HG02610 (cell line): Measurements from ENCODE around the gene SMIM35.
"Not testable (repeated sequence)": the region's sequence is repeated elsewhere in the genome, so short reads cannot be mapped to it uniquely, and the experiment has no call there.

Experiments used
- ATAC-seq: cut with Tn5 transposase; IDR thresholded peaks from one replicate; pipeline ENCODE4 v1.9.1; 2021; ENCODE audit warnings: mild to moderate bottlenecking, moderate library complexity; ENCODE audit not compliant: unreplicated experiment

The SMIM35 gene

GRCh38 chr11:118082880-118083552 lies 3.7 kb downstream of the SMIM35 start:
- ATAC-seq, result no peak

GRCh38 chr11:118081241-118081958 lies 5.4 kb downstream of the SMIM35 start:
- no peak for ATAC-seq

GRCh38 chr11:118080296-118080695 lies 6.5 kb downstream of the SMIM35 start:
- no peak for ATAC-seq

GRCh38 chr11:118079491-118079890 lies 7.3 kb downstream of the SMIM35 start:
- ATAC-seq, result no peak

- no peak for ATAC-seq
These were observed 7.8 kb downstream of the SMIM35 start for GRCh38 chr11:118078911-118079411.

GRCh38 chr11:118076754-118077281 lies 9.9 kb downstream of the SMIM35 start, which contains the start of gene TMPRSS4:
TSS of gene TMPRSS4 (plus strand) at chr11:118077078. CDS start at chr11:118077303, 225 bp downstream.
- no peak for ATAC-seq

GRCh38 chr11:118074785-118075184 lies 12.0 kb downstream of the SMIM35 start:
- ATAC-seq, result no peak

GRCh38 chr11:118074091-118074685 lies 12.6 kb downstream of the SMIM35 start:
- ATAC-seq, result no peak

- ATAC-seq, result no peak
These were observed 13.2 kb downstream of the SMIM35 start for GRCh38 chr11:118073554-118073953.

- no peak for ATAC-seq
These were observed 15.2 kb downstream of the SMIM35 start for GRCh38 chr11:118071416-118072030.

- no peak for ATAC-seq
These were observed 17.7 kb downstream of the SMIM35 start for GRCh38 chr11:118068945-118069612.

GRCh38 chr11:118068206-118068944 lies 18.4 kb downstream of the SMIM35 start:
- ATAC-seq, result no peak

- no peak for ATAC-seq
These were observed 19.8 kb downstream of the SMIM35 start for GRCh38 chr11:118067006-118067405.

- no peak for ATAC-seq
These were observed 21.4 kb downstream of the SMIM35 start for GRCh38 chr11:118065384-118065783.

GRCh38 chr11:118064956-118065355 lies 21.8 kb downstream of the SMIM35 start:
- ATAC-seq, result no peak

- ATAC-seq, result not testable (repeated sequence)
These were observed 24.1 kb downstream of the SMIM35 start for GRCh38 chr11:118062631-118063030.

GRCh38 chr11:118062181-118062580 lies 24.6 kb downstream of the SMIM35 start:
- ATAC-seq, result not testable (repeated sequence)

- ATAC-seq, result no peak
These were observed 25.1 kb downstream of the SMIM35 start for GRCh38 chr11:118061586-118062125.

GRCh38 chr11:118060869-118061268 lies 25.9 kb downstream of the SMIM35 start:
- ATAC-seq, result no peak
